EH (cell line): ENCODE measurements around the gene ATF7IP2.
A peak's percentile ranks its signal among the peaks of the same experiment; 100 is the strongest.

Experiments used
- DNase-seq: peaks from one replicate; pipeline ENCODE4 v3.0.0-alpha.2; 2015; ENCODE audit warnings: low read depth

ATF7IP2 gene

GRCh38 chr16:10511829-10512228, 126.0 kb downstream of the ATF7IP2 start:
- no peak for DNase-seq

DNA sequence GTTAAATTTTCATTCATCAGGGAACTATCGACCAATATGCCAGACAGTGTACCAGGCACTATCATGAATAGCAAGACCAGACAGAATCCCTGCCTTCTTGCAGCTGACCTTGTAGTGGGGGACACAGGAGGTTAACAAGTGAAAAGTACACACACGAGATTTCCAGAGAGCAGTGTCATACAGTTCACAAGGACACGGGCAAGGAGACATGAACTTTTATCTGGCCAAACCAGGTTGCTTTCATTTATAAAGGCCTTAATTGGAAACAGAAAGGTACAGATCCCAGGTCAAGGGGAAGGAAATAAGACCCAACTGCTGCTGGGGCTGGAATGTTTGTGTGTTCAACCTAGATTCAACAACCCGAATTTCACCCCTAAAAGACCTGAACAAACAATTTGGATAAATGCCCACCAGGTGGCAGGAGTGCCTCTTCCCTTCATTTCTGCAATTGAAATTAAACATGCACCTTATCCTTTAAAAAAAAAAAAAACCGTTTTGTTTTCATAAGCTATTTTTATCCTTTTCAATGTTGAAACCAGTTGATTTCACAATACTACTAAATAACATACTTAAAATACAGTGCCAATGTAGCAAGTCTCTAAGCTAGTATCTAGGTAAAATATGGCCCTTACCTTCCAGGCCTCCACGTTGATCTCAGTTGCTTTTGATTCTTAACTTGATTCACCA, 128.7 kb downstream of the ATF7IP2 start:
- DNase-seq = peak; percentile 70

- no peak for DNase-seq
These were observed 132.0 kb downstream of the ATF7IP2 start for GRCh38 chr16:10517868-10518267.

- DNase-seq = no peak
These were observed 132.7 kb downstream of the ATF7IP2 start for GRCh38 chr16:10518479-10519041.

- no peak for DNase-seq
These were observed 133.4 kb downstream of the ATF7IP2 start for GRCh38 chr16:10519297-10519696.

DNA sequence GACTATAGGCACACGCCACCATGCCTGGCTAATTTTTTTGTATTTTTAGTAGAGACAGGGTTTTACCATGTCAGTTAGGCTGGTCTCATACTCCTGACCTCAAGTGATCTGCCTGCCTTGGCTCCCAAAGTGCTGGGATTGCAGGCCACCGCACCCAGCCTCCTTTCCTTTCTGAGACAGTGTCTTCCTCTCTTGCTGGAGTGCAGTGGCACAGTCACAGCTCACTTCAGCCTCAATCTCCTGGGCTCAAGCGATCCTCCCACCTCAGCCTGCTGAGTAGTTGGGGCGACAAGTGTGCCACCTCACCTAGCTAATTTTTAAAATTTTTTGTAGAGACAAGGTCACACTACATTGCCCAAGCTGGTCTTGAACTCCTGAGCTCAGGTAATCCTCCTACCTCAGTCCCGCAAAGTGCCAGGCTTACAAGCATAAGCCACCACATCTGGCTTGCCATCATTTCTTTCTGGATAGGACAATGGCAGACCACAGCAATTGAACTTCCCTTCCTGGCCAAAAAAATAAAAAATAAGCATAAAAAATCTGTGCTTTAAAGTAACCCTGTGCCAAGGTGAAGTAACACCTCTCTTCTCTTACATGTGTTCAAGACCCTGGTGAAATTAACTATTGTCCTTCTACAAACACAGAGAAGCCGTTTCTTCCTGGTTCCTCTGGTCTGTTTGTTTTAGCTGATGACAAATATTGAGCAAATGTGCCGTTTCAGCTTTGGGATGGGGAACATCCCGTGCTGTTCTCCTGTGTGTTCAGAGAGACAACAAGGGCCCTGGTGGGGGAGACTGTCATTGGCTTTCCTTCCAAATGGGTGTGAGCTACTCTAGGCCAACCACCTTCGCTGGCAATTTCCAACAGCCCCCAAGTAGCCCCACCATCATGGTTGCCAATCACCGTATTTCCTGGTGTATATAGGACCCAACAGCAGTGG, 134.3 kb downstream of the ATF7IP2 start:
- no peak for DNase-seq

GRCh38 chr16:10520869-10521578, 135.2 kb downstream of the ATF7IP2 start:
- DNase-seq = no peak

DNA sequence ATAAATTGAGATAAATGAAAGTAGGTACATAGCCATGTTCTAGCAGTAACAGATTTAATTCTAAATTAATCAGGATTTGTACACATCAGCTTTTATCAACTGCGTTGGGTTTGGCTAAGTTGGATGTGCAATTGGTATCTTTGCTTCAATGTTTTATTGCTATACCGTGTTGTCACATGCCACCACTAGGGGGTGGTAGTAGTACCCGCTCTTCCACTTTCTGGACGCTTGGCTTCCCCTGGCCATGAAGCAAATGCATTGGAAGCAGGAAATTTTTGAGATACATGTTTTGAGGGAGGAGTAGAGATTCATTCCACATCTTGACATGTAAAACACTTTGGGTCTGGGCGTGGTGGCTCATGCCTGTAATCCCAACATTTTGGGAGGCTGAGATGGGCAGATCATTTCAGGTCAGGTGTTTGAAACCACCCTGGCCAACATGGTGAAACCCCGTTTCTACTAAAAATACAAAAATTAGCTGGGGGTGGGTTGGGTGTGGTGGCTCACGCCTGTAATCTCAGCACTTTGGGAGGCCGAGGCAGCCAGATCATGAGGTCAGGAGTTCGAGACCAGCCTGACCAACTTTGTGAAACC, 135.9 kb downstream of the ATF7IP2 start:
- peak; percentile 76 for DNase-seq

GRCh38 chr16:10522966-10523365, 137.1 kb downstream of the ATF7IP2 start:
- DNase-seq = no peak

DNA sequence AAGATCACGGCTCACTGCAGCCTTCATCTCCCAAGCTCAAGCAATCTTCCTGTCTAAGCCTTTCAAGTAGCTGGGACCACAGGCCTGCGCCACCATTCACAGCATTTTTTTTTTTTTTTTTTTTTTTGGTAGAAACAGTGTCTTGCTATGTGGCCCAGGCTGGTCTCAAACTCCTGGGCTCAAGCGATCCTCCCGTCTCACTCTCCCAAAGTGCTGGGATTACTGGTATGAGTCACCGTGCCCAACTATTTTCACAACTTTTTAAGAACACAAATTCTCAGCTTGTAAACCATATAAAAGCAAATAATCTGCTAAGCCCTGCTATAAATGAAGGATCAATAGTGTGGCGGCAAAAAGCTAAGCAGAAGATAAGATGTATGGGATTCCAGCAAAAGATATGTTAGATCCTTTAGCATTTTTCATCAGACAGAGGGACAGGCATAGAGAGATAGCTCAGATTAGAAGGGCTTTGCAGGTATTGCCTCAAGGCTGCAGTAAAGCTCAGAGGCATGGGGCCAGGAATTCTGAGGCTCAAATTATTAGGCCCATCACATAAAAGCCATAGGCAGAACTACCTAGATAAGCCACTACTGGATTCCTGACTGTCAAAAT, 139.5 kb downstream of the ATF7IP2 start:
- no peak for DNase-seq

DNA sequence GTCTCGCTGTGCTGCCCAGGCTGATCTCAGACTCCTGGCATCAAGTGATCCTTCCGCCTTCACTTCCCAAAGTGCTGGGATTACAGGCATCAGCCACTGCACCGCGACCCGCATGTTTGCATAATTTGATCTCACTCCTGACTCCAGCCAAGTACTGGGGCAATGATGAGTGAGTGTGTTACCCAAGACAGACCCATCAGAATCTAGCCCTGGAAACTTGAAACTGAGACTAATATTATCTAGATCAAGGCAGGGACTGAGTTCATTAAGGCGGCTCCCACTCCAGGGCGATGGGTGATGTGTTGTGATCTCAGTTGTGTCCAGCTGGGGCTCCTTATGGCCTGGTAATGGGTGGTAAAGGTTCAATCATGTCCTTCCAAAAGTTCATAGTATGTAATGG, 141.1 kb downstream of the ATF7IP2 start:
- DNase-seq = no peak

- DNase-seq = no peak
These were observed 142.8 kb downstream of the ATF7IP2 start for GRCh38 chr16:10528635-10529034.

GRCh38 chr16:10529895-10530669, 144.2 kb downstream of the ATF7IP2 start:
- DNase-seq = no peak

- no peak for DNase-seq
These were observed 144.8 kb downstream of the ATF7IP2 start for GRCh38 chr16:10530685-10531084.

- DNase-seq = no peak
These were observed 145.7 kb downstream of the ATF7IP2 start for GRCh38 chr16:10531582-10531981.
